ENCODE data around the gene C2CD5.

DNA sequence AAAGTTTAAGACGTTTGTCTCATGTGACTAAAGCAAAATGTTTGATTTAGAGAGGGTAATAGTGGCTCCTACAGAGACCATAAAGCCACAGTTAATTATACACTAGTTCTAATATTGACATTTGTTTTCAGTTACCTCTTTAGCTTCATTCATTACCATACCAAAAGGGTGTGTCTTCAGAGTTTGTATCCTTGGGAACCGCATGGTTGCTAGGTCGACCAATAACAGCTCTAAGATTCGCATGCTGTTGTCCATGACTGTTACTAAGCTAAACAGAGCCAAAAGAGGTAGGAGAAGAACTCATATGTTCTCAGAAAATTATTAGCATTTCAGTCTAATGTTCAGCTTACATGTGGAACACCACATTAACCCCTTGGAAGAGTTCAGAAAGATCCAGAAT, 44.5 kb upstream of the C2CD5 start:
- TF ChIP-seq, protein P1, sequence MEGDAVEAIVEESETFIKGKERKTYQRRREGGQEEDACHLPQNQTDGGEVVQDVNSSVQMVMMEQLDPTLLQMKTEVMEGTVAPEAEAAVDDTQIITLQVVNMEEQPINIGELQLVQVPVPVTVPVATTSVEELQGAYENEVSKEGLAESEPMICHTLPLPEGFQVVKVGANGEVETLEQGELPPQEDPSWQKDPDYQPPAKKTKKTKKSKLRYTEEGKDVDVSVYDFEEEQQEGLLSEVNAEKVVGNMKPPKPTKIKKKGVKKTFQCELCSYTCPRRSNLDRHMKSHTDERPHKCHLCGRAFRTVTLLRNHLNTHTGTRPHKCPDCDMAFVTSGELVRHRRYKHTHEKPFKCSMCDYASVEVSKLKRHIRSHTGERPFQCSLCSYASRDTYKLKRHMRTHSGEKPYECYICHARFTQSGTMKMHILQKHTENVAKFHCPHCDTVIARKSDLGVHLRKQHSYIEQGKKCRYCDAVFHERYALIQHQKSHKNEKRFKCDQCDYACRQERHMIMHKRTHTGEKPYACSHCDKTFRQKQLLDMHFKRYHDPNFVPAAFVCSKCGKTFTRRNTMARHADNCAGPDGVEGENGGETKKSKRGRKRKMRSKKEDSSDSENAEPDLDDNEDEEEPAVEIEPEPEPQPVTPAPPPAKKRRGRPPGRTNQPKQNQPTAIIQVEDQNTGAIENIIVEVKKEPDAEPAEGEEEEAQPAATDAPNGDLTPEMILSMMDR (IDR thresholded peaks at IDR 0.05) = no peak
- TF ChIP-seq POLR2A (IDR thresholded peaks at IDR 0.05) = no peak
